ENCODE data around the gene POLR3GL.

DNA sequence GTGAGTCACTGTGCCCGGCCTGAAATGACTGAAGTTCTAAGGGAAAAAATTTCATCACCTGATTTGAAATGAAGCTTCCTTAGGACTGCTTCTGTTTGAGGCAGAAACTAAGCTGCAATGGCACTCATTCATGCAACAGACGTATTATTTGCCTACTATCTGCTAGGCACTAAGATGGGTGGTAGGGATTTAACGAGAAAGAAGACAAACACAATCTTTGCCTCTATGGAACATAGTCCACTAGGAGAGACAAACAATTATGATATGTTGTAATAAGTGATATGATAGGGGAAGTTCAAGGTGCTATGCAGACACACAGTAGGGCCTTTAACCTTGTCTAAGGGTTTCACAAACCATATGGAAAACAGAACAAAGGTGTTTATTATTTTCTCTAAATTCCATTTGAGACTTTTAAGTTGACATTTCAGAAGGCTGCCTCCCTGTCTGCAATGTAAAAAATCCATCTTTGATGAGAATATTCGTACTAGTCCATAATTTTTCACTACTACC, 18.0 kb upstream of the POLR3GL start:
- TF ChIP-seq, protein P1, sequence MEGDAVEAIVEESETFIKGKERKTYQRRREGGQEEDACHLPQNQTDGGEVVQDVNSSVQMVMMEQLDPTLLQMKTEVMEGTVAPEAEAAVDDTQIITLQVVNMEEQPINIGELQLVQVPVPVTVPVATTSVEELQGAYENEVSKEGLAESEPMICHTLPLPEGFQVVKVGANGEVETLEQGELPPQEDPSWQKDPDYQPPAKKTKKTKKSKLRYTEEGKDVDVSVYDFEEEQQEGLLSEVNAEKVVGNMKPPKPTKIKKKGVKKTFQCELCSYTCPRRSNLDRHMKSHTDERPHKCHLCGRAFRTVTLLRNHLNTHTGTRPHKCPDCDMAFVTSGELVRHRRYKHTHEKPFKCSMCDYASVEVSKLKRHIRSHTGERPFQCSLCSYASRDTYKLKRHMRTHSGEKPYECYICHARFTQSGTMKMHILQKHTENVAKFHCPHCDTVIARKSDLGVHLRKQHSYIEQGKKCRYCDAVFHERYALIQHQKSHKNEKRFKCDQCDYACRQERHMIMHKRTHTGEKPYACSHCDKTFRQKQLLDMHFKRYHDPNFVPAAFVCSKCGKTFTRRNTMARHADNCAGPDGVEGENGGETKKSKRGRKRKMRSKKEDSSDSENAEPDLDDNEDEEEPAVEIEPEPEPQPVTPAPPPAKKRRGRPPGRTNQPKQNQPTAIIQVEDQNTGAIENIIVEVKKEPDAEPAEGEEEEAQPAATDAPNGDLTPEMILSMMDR (IDR thresholded peaks at IDR 0.05; ENCODE audit: low read depth, low read length): no peak
- no peak for TF ChIP-seq POLR2A (IDR thresholded peaks at IDR 0.05; ENCODE audit: extremely low read depth, insufficient read length)
- TF ChIP-seq, protein P2, sequence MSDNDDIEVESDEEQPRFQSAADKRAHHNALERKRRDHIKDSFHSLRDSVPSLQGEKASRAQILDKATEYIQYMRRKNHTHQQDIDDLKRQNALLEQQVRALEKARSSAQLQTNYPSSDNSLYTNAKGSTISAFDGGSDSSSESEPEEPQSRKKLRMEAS (IDR thresholded peaks at IDR 0.05; ENCODE audit: low read depth, low read length): no peak
